SK-N-SH (cell line): ENCODE data around the gene NUP62CL. TPM values are rescaled to one million over a fixed set of nuclear protein-coding genes. Genes with fewer than 3 reads are reported as not detected.
A peak's percentile ranks its signal among the peaks of the same experiment; 100 is the strongest.

ENCODE experiments used
- CTCF ChIA-PET: fragments of 300-600, 350-600 bp; formaldehyde crosslinking; extraction: SDS; loops from one replicate; lab custom pipeline; 2021; lab: Yijun Ruan, JAX
- POLR2A ChIA-PET: fragments of 350-600 bp; sonication (Branson Sonifier 250); formaldehyde crosslinking; extraction: SDS; loops from one replicate; lab custom pipeline; 2020; ENCODE audit warnings: antibody characterized with exemption, inconsistent platforms; lab: Yijun Ruan, JAX
- DNase-seq: peaks from one replicate; pipeline ENCODE4 v3.0.0; 2012
- H2AFZ ChIP-seq: fragments of 200-600 bp; sonication (generic); 2 replicates; pipeline ENCODE4 v1.8.1; 2016; ENCODE audit warnings: antibody characterized with exemption, mild to moderate bottlenecking, low read depth
- H3F3A ChIP-seq: fragments of 200-600 bp; sonication (generic); replicated peaks from 2 replicates; pipeline ENCODE3; 2016; ENCODE audit warnings: antibody characterized with exemption, mild to moderate bottlenecking; ENCODE audit not compliant: insufficient read depth
- H3K27ac ChIP-seq, 2 experiments: fragments of 200-500 bp in 1 of 2; fragments of 200-600 bp in 1 of 2; sonication (Bioruptor generic) in 1 of 2; sonication (generic), shearing (Covaris generic) in 1 of 2; 2 replicates each; pipeline versions ENCODE4 v1.5.1 to v1.6.1; 2014 to 2016; ENCODE audit warnings: low read depth in 2 of 2, inconsistent platforms in 1 of 2, low read length in 1 of 2, mild to moderate bottlenecking in 1 of 2, mixed read lengths in 1 of 2
- H3K27me3 ChIP-seq: fragments of 200-600 bp; sonication (generic), shearing (Covaris generic); 2 replicates; pipeline ENCODE4 v1.6.1; 2016; ENCODE audit warnings: mixed run types; ENCODE audit not compliant: insufficient read depth
- H3K36me3 ChIP-seq, 2 experiments: fragments of 200-500 bp in 1 of 2; fragments of 200-600 bp in 1 of 2; sonication (Bioruptor generic) in 1 of 2; sonication (generic) in 1 of 2; replicated peaks in 1 of 2; 2 replicates each; pipeline versions ENCODE3 to v1.5.1; 2014 to 2016; ENCODE audit warnings: low read length in 1 of 2, mild to moderate bottlenecking in 1 of 2; ENCODE audit not compliant: insufficient read depth in 2 of 2, control insufficient read depth in 1 of 2
- H3K4me1 ChIP-seq, 2 experiments: fragments of 200-500 bp in 1 of 2; fragments of 200-600 bp in 1 of 2; sonication (Bioruptor generic) in 1 of 2; sonication (generic), shearing (Covaris generic) in 1 of 2; 2 replicates each; pipeline versions ENCODE4 v1.5.1 to v1.6.1; 2014 to 2016; ENCODE audit warnings: low read depth in 1 of 2, low read length in 1 of 2, mixed run types in 1 of 2; ENCODE audit not compliant: insufficient read depth in 2 of 2, control insufficient read depth in 1 of 2
- H3K4me2 ChIP-seq: fragments of 200-600 bp; sonication (generic), shearing (Covaris generic); 2 replicates; pipeline ENCODE4 v1.6.1; 2017; ENCODE audit warnings: mixed run types
- H3K4me3 ChIP-seq, 2 experiments: fragments of 200-500 bp in 1 of 2; fragments of 200-600 bp in 1 of 2; sonication (Bioruptor generic) in 1 of 2; sonication (generic), shearing (Covaris generic) in 1 of 2; 2 replicates each; pipeline versions ENCODE4 v1.5.1 to v1.8.1; 2014 to 2016; ENCODE audit warnings: low read depth in 2 of 2, inconsistent platforms in 1 of 2, low read length in 1 of 2, mild to moderate bottlenecking in 1 of 2, mixed read lengths in 1 of 2, moderate library complexity in 1 of 2
- H3K79me2 ChIP-seq: fragments of 200-600 bp; sonication (generic); 2 replicates; pipeline ENCODE4 v1.8.1; 2017; ENCODE audit warnings: mild to moderate bottlenecking; ENCODE audit not compliant: insufficient read depth
- H3K9ac ChIP-seq: fragments of 200-600 bp; sonication (generic); 2 replicates; pipeline ENCODE4 v1.6.1; 2017; ENCODE audit warnings: mixed run types
- H3K9me2 ChIP-seq: fragments of 200-600 bp; sonication (generic); 2 replicates; pipeline ENCODE4 v1.6.1; 2017; ENCODE audit warnings: mixed run types
- H3K9me3 ChIP-seq: fragments of 200-600 bp; sonication (generic); 2 replicates; pipeline ENCODE4 v1.6.1; 2017; ENCODE audit warnings: mixed run types, mild to moderate bottlenecking, moderate library complexity
- H4K20me1 ChIP-seq: fragments of 200-600 bp; sonication (generic); 2 replicates; pipeline ENCODE4 v1.6.1; 2017; ENCODE audit warnings: mild to moderate bottlenecking, mixed run types; ENCODE audit not compliant: insufficient read depth
- CTCF ChIP-seq: fragments of 200-600 bp; sonication (generic); IDR thresholded peaks from 2 replicates; pipeline ENCODE4 v1.6.1; 2017; ENCODE audit warnings: antibody characterized with exemption, mild to moderate bottlenecking, moderate library complexity
- MAX ChIP-seq: IDR thresholded peaks from 2 replicates; pipeline ENCODE4 v1.4.0; 2012; ENCODE audit warnings: low read depth
- POLR2AphosphoS5 ChIP-seq: IDR thresholded peaks from 2 replicates; pipeline ENCODE4 v1.6.1; 2012; ENCODE audit warnings: low read depth, low read length
- RAD21 ChIP-seq: IDR thresholded peaks from 2 replicates; pipeline ENCODE4 v1.6.1; 2012; ENCODE audit warnings: mild to moderate bottlenecking, low read length
- RFX5 ChIP-seq: IDR thresholded peaks from 2 replicates; pipeline ENCODE4 v1.6.1; 2012; ENCODE audit warnings: mild to moderate bottlenecking, improper control_type of control experiment, low read length
- RXRA ChIP-seq: IDR thresholded peaks from 2 replicates; pipeline ENCODE4 v1.4.0; 2012; ENCODE audit warnings: low read depth, mild to moderate bottlenecking, borderline replicate concordance
- SIN3A ChIP-seq: IDR thresholded peaks from 2 replicates; pipeline ENCODE4 v1.6.1; 2012; ENCODE audit warnings: low read depth, mild to moderate bottlenecking, low read length, moderate library complexity, borderline replicate concordance
- SMC3 ChIP-seq: IDR thresholded peaks from 2 replicates; pipeline ENCODE4 v1.6.1; 2012; ENCODE audit warnings: low read depth, low read length, improper control_type of control experiment
- TEAD4 ChIP-seq: IDR thresholded peaks from 2 replicates; pipeline ENCODE4 v1.4.0; 2012; ENCODE audit warnings: mild to moderate bottlenecking, borderline replicate concordance; ENCODE audit not compliant: insufficient read depth
- USF2 ChIP-seq: fragments of 150-350 bp; IDR thresholded peaks from 2 replicates; pipeline ENCODE4 v1.6.1; 2017; ENCODE audit warnings: antibody characterized with exemption, low read length, low read depth, borderline replicate concordance
- WGBS: methylation state at CpG from one replicate; pipeline ENCODE4 v1.1.6; 2017; ENCODE audit warnings: low lambda C conversion rate; 5-methylcytosine and 5-hydroxymethylcytosine counted together
- polyA plus RNA-seq, 3 experiments: library from polyadenylated mRNA; depleted of rRNA; stranded (reverse); fragments of >200 nt; gene quantifications; 2 replicates each; pipeline ENCODE4 v1.2.3, GENCODE V29; 2012

Gene NUP62CL
- polyA plus RNA-seq, 1 of the 3 experiments (the other 2 are of a cell fraction) = 3.3 TPM

GRCh38 chrX:107107459-107107858 is 98.8 kb downstream of the NUP62CL start:
- 100% methylated on average over 1 of the region's 1 CpG for WGBS
- Histone ChIP-seq H3K9me3 (0 out of 2 replicates have a peak, but pooled peaks cover 6% of the 10 kb centered on the region), H3K36me3 (peaks cover 43 to 52% of the 10 kb centered on the region in 2 experiments), H3K4me3 (no peak overlapping the region), H3K9ac (no peak overlapping the region), H4K20me1 (no peaks in the 10 kb centered on the region), H3K27me3 (no peaks in the 10 kb centered on the region), H2AFZ (no peak overlapping the region), H3K9me2 (peaks cover 4% of the 10 kb centered on the region; the same call in 1 of the 2 replicates), H3K79me2 (peaks cover 3% of the 10 kb centered on the region), H3F3A (no peaks in the 10 kb centered on the region), H3K4me1 (no peaks in the 10 kb centered on the region), H3K27ac (no peak overlapping the region), H3K4me2 (no peak overlapping the region)
- TF ChIP-seq POLR2AphosphoS5 (no peak), SIN3A (no peak), RFX5 (no peak), TEAD4 (no peak), MAX (no peak)
- CTCF ChIA-PET = no interaction called here
- DNase-seq = no peak
- POLR2A ChIA-PET = no interaction called here

GRCh38 chrX:107102980-107103379 is 103.3 kb downstream of the NUP62CL start:
- H3F3A ChIP-seq = no peaks in the 10 kb centered on the region
- CTCF ChIA-PET = interaction anchor here (1.3 kb wide), 1 partner anchor 31 kb away, joined by 3 read pairs; no protein-coding TSS in a partner anchor
- no peaks in the 10 kb centered on the region for H4K20me1 ChIP-seq
- H3K9me3 ChIP-seq = no peaks in the 10 kb centered on the region
- peak; percentile 38 for TF ChIP-seq CTCF
- no peak for TF ChIP-seq RXRA
- peak; percentile 38 for TF ChIP-seq RAD21
- no peak for TF ChIP-seq USF2
- peak; percentile 6; the same call in 1 of the 2 replicates for TF ChIP-seq SMC3
- TF ChIP-seq, all 33 proteins: peak for 3
- POLR2A ChIA-PET = no interaction called here
- Histone ChIP-seq H3K9ac (no peak overlapping the region), H3K9me2 (no peaks in the 10 kb centered on the region), H3K4me1 (no peaks in the 10 kb centered on the region), H3K79me2 (peaks cover 3% of the 10 kb centered on the region; the same call in 1 of the 2 replicates), H3K4me3 (no peak overlapping the region), H3K4me2 (no peak overlapping the region), H2AFZ (no peak overlapping the region), H3K36me3 (peaks cover 14 to 34% of the 10 kb centered on the region in 2 experiments), H3K27me3 (no peaks in the 10 kb centered on the region), H3K27ac (no peak overlapping the region)
- no peak for DNase-seq
- WGBS = 60% methylated on average over 1 of the region's 1 CpG
